Measurements from ENCODE around the gene FADD.
A peak's percentile ranks its signal among the peaks of the same experiment; 100 is the strongest.
"Not testable (repeated sequence)": the region's sequence is repeated elsewhere in the genome, so short reads cannot be mapped to it uniquely, and the experiment has no call there.

The FADD gene

GRCh38 chr11:70182266-70182665, 20.8 kb upstream of the FADD start:
- no peak for DNase-seq

GRCh38 chr11:70183032-70183431, 20.1 kb upstream of the FADD start:
- no peak for DNase-seq

GRCh38 chr11:70183483-70184176, 19.5 kb upstream of the FADD start:
- DNase-seq, result no peak

GRCh38 chr11:70184396-70184795, 18.7 kb upstream of the FADD start:
- DNase-seq, result no peak

- DNase-seq, result no peak
Measured at GRCh38 chr11:70185348-70186055, 17.6 kb upstream of the FADD start.

GRCh38 chr11:70186420-70186819, 16.7 kb upstream of the FADD start:
- no peak for DNase-seq

- no peak for DNase-seq
Measured at GRCh38 chr11:70186936-70187335, 16.2 kb upstream of the FADD start.

GRCh38 chr11:70187771-70188170, 15.3 kb upstream of the FADD start:
- DNase-seq, result no peak

GRCh38 chr11:70189622-70190021, 13.5 kb upstream of the FADD start:
- no peak for DNase-seq

GRCh38 chr11:70191495-70192140, 11.5 kb upstream of the FADD start:
- peak; percentile 51 for DNase-seq

GRCh38 chr11:70192666-70193410, 10.3 kb upstream of the FADD start:
- no peak for DNase-seq

GRCh38 chr11:70193411-70194292, 9.4 kb upstream of the FADD start:
- no peak for DNase-seq

GRCh38 chr11:70194792-70195791, 8.0 kb upstream of the FADD start:
- no peak for DNase-seq

- DNase-seq, result no peak
Measured at GRCh38 chr11:70200212-70200844, 2.8 kb upstream of the FADD start.

- DNase-seq, result not testable (repeated sequence)
Measured at GRCh38 chr11:70201047-70201446, 2.0 kb upstream of the FADD start.

- DNase-seq, result no peak
Measured at GRCh38 chr11:70201882-70202861, 924 bp upstream of the FADD start.

- peak; percentile 90 for DNase-seq
Measured at GRCh38 chr11:70203751-70204465, 812 bp downstream of the FADD start.

GRCh38 chr11:70204466-70204799, 1.3 kb downstream of the FADD start:
- no peak for DNase-seq
